Measurements from ENCODE around the gene SNX33.
"Not testable (repeated sequence)": the region's sequence is repeated elsewhere in the genome, so short reads cannot be mapped to it uniquely, and the experiment has no call there.

The SNX33 gene, protein sequence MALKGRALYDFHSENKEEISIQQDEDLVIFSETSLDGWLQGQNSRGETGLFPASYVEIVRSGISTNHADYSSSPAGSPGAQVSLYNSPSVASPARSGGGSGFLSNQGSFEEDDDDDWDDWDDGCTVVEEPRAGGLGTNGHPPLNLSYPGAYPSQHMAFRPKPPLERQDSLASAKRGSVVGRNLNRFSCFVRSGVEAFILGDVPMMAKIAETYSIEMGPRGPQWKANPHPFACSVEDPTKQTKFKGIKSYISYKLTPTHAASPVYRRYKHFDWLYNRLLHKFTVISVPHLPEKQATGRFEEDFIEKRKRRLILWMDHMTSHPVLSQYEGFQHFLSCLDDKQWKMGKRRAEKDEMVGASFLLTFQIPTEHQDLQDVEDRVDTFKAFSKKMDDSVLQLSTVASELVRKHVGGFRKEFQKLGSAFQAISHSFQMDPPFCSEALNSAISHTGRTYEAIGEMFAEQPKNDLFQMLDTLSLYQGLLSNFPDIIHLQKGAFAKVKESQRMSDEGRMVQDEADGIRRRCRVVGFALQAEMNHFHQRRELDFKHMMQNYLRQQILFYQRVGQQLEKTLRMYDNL

GRCh38 chr15:75647370-75648155 lies at the start of gene SNX33:
Gene SNX33 (plus strand): TSS chr15:75647912. CDS start chr15:75649103, 1,191 bp downstream.
- peak; percentile 45 for DNase-seq

DNA sequence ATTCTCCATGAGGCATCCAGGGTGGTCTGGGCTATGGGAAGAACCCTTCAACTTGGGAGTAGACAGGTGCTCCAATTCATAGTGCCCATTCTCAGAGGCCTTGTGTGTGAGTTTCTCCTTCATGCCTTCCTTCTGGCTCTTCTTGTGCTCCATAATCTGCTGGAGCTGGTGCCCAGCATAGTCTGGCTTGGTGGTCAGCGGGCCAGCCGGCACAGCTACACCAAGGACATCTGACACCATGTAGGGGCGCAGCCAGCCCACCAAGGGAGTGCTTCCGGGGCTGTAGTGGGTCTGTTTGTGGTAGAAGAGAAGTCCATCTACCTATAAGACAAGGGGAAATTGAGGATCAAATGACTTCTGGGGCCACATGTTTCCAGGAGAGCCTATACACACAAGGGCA lies 49.4 kb upstream of the SNX33 start:
- DNase-seq: no peak

GRCh38 chr15:75599401-75599800 lies 48.3 kb upstream of the SNX33 start:
- DNase-seq: no peak

DNA sequence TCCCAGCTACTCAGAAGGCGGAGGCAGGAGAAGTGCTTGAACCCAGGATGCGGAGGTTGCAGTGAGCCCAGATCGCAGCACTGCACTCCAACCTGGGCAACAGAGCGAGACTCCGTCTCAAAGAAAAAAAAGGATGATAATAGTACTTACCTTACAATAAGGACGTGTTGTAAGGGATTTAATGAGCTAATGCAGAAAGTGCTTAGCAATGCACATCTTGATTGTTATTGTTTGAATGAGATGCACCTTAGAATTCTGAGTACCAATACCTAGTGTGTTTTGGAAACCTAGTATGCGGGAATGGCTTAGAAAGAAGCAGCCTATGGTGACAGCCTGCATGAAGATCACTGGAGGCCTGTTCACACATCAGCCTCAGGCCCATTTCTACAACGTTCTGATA lies 41.7 kb upstream of the SNX33 start:
- DNase-seq: no peak

GRCh38 chr15:75606711-75607699 lies 40.7 kb upstream of the SNX33 start:
- DNase-seq: peak; percentile 41

GRCh38 chr15:75616766-75617165 lies 30.9 kb upstream of the SNX33 start:
- no peak for DNase-seq

DNA sequence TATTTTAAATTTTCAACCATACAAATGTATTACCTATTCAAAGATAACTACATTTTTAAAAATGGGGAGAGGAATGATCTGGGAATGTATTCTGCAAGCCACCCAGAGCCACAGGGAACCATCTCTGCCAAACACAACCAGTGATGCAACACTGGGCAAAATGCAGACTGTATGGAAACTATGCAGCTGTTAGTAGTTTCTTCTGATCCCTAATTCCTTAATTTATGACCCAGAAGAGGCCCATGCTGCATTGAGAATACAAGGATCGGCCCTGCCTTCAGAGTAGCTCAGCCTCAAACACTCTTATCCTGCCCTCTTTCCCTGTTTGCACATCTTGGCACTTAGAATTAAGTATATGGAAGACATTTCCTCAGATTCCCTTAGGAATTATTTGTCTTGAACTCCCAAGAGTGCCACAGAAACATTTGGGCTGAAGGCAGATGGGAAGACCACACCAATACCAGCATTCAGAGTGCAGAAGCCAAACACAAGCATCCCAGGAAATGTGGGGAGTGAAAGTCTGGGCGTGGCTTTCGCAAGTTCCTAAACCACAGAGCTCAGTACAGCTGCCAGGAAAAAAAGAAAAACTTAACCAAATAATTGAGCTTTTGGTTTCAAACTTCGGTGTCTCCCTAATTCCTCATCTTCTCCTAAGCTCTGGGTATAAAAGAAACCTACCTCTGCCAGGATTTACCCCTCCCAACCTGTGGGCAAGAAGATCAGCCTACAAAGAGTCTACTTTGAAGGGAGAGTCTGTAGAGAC lies 27.5 kb upstream of the SNX33 start:
- DNase-seq: no peak

GRCh38 chr15:75620841-75621391 lies 26.8 kb upstream of the SNX33 start:
- no peak for DNase-seq

GRCh38 chr15:75622505-75622904 lies 25.2 kb upstream of the SNX33 start:
- DNase-seq: no peak

- DNase-seq: peak; percentile 93
Observed at GRCh38 chr15:75625542-75626347, 22.0 kb upstream of the SNX33 start, which contains the start of gene SNUPN. Gene SNUPN (minus strand): TSS chr15:75625725. CDS start chr15:75621051, 4,674 bp downstream.

DNA sequence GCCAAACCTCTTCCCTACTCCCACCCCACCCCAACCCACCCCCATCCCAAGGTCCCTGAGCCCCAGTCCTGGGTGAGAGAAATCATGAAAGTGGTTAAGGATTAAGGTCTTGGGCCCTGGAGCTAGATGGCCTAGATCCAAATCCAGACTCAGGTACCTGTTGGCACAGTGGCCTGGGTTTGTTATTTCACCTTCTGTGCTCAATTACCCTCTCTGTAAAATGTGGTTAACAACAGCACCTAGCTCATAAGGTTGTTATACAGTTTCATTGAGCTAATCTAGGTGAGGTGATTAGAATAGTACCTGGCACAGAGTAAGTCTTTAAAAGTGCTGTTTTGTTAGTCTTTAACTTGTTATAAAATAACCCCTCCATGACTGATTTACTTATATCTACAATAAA lies 15.8 kb upstream of the SNX33 start:
- DNase-seq: no peak

DNA sequence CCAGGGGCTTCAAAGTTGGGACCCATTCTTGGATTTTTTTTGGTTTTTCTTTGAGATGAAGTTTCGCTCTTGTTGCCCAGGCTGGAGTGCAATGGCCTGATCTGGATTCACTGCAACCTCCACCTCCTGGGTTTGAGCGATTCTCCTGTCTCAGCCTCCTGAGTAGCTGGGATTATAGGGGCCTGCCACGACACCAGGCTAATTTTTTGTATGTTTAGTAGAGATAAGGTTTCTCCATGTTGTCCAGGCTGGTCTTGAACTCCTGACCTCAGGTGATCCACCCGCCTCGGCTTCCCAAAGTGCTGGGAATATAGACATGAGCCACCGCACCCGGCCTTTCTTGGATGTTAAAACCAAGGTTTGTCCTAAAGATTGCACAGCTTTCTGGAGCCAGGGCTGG lies 13.8 kb upstream of the SNX33 start:
- DNase-seq: not testable (repeated sequence)

GRCh38 chr15:75636026-75636425 lies 11.7 kb upstream of the SNX33 start:
- DNase-seq: no peak

- no peak for DNase-seq
Observed at GRCh38 chr15:75637245-75638009, 10.3 kb upstream of the SNX33 start.

GRCh38 chr15:75639191-75639708 lies 8.5 kb upstream of the SNX33 start:
- DNase-seq: peak; percentile 24

DNA sequence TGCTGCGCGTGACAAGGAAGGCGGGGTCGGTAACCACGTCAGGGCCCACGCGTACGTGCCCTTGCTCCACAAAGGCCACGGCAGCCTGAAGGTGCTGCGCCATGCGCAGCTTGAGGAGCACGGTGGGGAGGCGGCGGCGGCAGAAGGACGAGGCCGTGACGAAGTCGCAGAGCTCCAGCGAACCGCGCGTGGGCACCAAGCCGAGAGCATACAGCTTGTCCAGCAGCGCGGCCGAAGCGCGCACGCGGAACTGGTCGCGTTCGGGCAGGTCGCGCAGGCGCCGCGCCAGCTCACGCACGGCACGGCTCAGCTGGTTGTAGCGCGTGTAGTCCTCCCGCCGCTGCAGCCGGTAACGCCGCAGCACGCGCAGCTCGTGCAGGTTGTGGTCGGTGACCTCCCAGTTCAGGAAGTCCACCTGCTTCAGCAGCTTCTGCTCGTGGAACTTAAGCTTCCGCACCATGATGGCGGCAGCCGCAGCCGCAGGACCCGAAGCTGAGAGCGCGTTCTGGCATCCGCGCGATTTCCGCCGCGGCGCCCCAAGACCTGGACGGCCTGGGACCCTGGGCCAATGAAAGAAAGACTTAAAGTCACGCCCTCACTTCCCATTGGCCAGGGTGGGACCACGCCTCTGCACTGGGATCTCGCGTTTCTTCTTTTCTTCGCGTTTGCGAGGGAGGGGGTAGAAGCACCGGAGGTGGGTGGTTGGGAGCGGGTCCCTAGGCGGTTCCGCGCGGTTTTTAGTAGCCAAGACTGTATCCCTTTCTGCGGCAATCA lies 7.8 kb upstream of the SNX33 start, which contains the start of gene IMP3:
Gene IMP3, minus strand, starts transcription at position 516 of the 774 bp plus-strand sequence. Its CDS starts 56 bp downstream, at position 460.
- DNase-seq: peak; percentile 94

GRCh38 chr15:75640483-75641178 lies 7.1 kb upstream of the SNX33 start:
- DNase-seq: peak; percentile 75

DNA sequence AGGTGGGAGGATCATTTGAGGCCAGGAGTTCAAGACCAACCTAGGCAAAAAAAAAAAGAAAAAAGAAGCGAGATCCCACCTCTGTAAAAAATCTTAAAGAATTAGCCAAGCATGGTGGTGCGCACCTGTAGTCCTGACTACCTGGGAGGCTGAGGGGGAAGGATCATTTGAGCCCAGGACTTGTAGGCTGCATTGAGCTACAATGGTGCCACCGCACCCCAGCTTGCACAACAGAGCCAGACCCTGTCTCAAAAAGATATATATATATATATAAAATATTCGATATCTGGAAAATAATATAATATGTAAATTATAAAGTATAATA lies 6.6 kb upstream of the SNX33 start:
- no peak for DNase-seq
